HEK293 (cell line): ENCODE measurements around the gene SH3GLB2.

ENCODE experiments used
- ZNF423 ChIP-seq: fragments of 450-650 bp; formaldehyde crosslinking; IDR thresholded peaks from 2 replicates; pipeline ENCODE4 v1.5.1; 2016; ENCODE audit warnings: missing biosample characterization, missing genetic modification characterization
- ZNF658 ChIP-seq: fragments of 450-650 bp; formaldehyde crosslinking; IDR thresholded peaks from 2 replicates; pipeline ENCODE4; 2016; ENCODE audit warnings: missing biosample characterization, missing genetic modification characterization
- ZSCAN30 ChIP-seq: fragments of 450-650 bp; IDR thresholded peaks from 2 replicates; pipeline ENCODE4 v1.5.1; 2018; ENCODE audit warnings: missing biosample characterization, mild to moderate bottlenecking, missing genetic modification characterization, moderate library complexity

- TF ChIP-seq ZNF423 (no peak), ZNF658 (tag by site-specific recombination) (no peak), ZSCAN30 (tag by site-specific recombination) (no peak)
These were observed 15.8 kb downstream of the SH3GLB2 start for GRCh38 chr9:129012343-129012742.
